22Rv1 (cell line): Measurements from ENCODE around the gene SETBP1.

Experiments
- H3K27ac ChIP-seq: fragments of 450-650 bp; 2 replicates; pipeline ENCODE4 v1.5.1; 2017
- CTCF ChIP-seq: fragments of 450-650 bp; IDR thresholded peaks from 2 replicates; pipeline ENCODE4 v1.5.1; 2017; ENCODE audit warnings: mild to moderate bottlenecking
- ZFX ChIP-seq: fragments of 450-650 bp; IDR thresholded peaks from 2 replicates; pipeline ENCODE4 v1.6.1; 2017; ENCODE audit warnings: antibody characterized with exemption, borderline replicate concordance

Gene SETBP1

GRCh38 chr18:45037618-45038017 lies 356.9 kb downstream of the SETBP1 start:
- H3K27ac ChIP-seq = no peak overlapping the region
- TF ChIP-seq CTCF = no peak
- no peak for TF ChIP-seq ZFX

DNA sequence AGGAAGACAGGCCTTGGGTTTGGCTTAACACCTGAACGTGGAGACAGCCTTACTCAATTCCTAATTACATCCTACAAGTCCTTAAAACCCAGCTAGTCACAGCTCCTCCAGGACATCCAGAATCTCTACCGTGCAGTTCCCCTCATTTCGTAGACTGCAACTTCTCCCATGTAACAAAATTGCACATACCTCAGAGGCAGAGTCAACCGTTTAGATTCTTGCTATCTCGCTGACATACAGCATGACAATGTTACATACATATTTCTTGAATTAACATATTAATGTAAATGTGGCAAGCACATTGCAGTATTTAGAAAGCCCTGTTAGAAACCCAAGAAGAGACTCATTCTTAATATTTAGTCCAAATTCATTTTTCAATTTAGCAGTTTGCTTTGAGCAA lies 358.7 kb downstream of the SETBP1 start:
- TF ChIP-seq ZFX = no peak
- TF ChIP-seq CTCF = no peak
- H3K27ac ChIP-seq = no peak overlapping the region

DNA sequence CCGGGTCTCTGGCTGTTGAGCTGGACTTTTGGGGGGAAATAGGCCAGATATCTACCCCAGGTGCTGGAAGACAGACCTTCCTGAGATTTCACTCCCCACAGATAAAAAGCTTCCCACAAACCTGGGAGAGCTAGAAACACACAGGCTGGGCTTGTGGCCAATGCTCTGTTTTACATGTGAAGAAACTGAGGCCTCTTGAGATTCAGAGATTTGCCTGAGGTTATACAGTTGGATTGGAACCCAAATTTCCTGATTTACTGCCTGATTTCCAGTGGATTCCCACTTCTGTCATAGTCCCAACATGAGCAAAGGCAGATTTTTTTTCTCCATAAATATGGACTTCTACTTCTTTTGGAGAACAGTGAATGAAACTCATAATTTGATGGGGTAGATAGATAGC lies 360.2 kb downstream of the SETBP1 start:
- TF ChIP-seq ZFX (no peak), CTCF (no peak)
- no peak overlapping the region for H3K27ac ChIP-seq

GRCh38 chr18:45044787-45045186 lies 364.1 kb downstream of the SETBP1 start:
- no peak overlapping the region for H3K27ac ChIP-seq
- TF ChIP-seq ZFX (no peak), CTCF (no peak)

DNA sequence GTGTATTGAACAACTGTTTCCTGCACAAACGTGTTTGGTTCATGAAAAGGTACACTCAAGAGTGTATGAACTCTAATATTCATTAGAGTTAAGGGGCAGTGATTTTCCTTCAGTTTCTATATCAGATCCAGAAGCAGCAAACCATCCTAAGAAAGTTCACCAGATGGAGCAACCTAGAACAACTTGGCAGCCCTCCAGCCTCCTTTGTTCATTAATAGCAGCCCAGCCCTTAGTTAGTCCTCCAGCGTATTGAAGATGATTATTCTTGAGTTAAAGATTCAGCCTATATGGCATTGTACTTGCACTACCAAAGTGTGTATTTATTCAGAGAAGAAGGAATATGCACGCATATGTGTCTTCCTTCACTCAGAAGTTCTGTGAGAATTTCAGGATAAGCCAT lies 365.5 kb downstream of the SETBP1 start:
- H3K27ac ChIP-seq = no peak overlapping the region
- TF ChIP-seq ZFX = no peak

DNA sequence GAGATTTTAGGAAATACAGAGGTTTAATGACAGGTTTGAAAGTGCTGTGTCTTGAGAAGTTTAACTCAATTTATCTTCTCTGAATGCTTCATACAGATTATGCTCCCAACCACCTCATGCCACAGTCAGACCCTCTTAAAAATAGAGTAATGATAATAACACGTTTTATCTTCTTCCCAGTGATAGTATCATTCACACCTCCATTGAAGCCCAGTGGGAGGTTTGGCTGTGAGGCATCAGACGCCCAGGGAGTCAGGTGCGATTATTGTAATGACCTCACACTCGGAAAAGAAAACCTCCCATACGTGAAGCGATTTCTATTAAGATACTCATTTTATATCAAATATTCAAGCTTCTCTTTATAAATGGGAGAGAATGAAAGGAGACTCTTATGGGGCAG lies 366.3 kb downstream of the SETBP1 start:
- H3K27ac ChIP-seq = no peak overlapping the region
- TF ChIP-seq CTCF (no peak), ZFX (no peak)

DNA sequence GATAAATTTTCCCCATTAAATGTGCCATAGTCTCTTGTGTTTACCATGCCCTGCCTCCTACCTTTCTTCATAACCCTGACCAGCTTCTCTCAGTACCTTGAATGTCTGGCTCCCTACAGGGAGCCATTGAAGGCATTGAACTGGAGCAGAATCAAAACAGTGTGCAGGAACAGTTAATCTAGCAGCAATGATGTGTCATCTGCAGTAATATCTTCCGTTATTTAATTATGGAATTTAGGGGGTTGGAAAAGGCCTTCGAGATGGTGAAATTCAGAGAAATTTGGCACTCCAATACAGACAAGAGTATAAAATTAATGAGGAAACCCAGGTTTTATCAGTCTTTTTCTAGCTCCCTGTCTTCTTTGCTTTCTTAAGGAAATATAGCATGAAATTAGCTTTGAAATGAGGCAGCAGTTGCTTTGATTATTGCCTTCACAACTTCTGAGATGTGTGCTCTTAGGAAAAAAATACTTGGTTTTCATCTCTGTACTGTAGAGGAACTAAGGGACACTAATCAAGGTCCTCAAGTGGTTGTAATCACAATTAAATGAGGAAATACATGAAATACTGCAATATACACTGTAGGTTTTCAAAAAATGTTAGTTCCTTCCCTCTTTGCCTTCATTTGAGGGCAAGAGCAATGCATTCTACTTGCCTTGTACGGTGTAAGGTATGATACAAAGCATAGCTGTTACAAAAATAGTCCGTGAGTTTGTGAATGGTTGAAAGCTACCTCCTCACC lies 369.1 kb downstream of the SETBP1 start:
- no peak for TF ChIP-seq CTCF
- TF ChIP-seq ZFX = no peak
- H3K27ac ChIP-seq = no peak overlapping the region
